Measurements from ENCODE around the gene MGRN1. TPM values are rescaled to one million over a fixed set of nuclear protein-coding genes. Genes with fewer than 3 reads are reported as not detected.
A peak's percentile ranks its signal among the peaks of the same experiment; 100 is the strongest.

MGRN1 gene
- total and polyA plus RNA-seq, 2 donors (not counting 1 experiment from before 2014, with no cell fraction given) = 22.7 to 89.2 TPM

- intact Hi-C loops (cut with micrococcal nuclease) = loop anchor here (1.0 to 10.0 kb wide), 3 partner anchors 76 to 1349 kb away; partner anchors contain the start of genes ADCY9 and CDIP1
- Mint-ChIP-seq H3K4me3 (peak overlapping the region; percentile 89), H3K9me3 (ENCODE audit: insufficient read depth) (no peaks in the 10 kb centered on the region), H3K27ac (peak overlapping the region; percentile 70), H3K27me3 (no peaks in the 10 kb centered on the region), H3K4me1 (peaks cover 29% of the 10 kb centered on the region)
- Histone ChIP-seq H3K36me3 (replicated peaks in 1 of 2; ENCODE audit: control extremely low read depth in 1 of 2, control insufficient read depth in 1 of 2, extremely low read depth in 1 of 2, insufficient read depth in 2 of 2, low read length in 1 of 2) (peaks cover 0 to 3% of the 10 kb centered on the region in 2 experiments), H3K79me2 (ENCODE audit: control insufficient read depth, insufficient read depth, low read length) (peaks cover 37% of the 10 kb centered on the region), H3K4me3 (ENCODE audit: control extremely low read depth in 1 of 5, extremely low read depth in 1 of 5, insufficient read depth in 1 of 5, low read depth in 2 of 5, low read length in 4 of 5) (peak overlapping the region; percentile 8 to 81 (median 72)), H3K4me2 (replicated peaks; ENCODE audit: low read depth, low read length, poor library complexity, severe bottlenecking) (peak overlapping the region; percentile 99), H3K4me1 (ENCODE audit: control insufficient read depth in 2 of 2, insufficient read depth in 2 of 2, low read length in 2 of 2) (peaks cover 28 to 39% of the 10 kb centered on the region in 2 donors), H3K27ac (ENCODE audit: low read length in 2 of 2) (peak overlapping the region in 1 of 2 donors; percentile 15), H3K9ac (ENCODE audit: low read length) (peak overlapping the region; percentile 78), H2AFZ (ENCODE audit: insufficient read depth, low read depth, low read length, poor library complexity, severe bottlenecking) (peak overlapping the region; percentile 83), H4K20me1 (ENCODE audit: control insufficient read depth, insufficient read depth, low read length, poor library complexity, severe bottlenecking) (peaks cover 50% of the 10 kb centered on the region), H3K27me3 (replicated peaks in 1 of 4; ENCODE audit: control extremely low read depth in 1 of 4, control insufficient read depth in 3 of 4, insufficient read depth in 4 of 4, low read length in 3 of 4) (no peaks in the 10 kb centered on the region), H3K9me3 (ENCODE audit: control extremely low read depth in 1 of 3, control insufficient read depth in 2 of 3, insufficient read depth in 1 of 3, low read length in 2 of 3) (peaks cover 0 to 9% (median 0%) of the 10 kb centered on the region in 3 donors)
- ATAC-seq (ENCODE audit: low read depth) = no peak
- ChIA-PET POLR2A (interaction anchor here (0.6 to 3.3 kb wide), 3 partner anchors 11 to 341 kb away, joined by 3 to 33 read pairs (median 6); partner anchors contain the start of genes MGRN1 and TFAP4), CTCF (interaction anchor here (1.0 to 5.4 kb wide), 4 partner anchors 12 to 120 kb away, joined by 3 to 50 read pairs (median 8); partner anchors contain the start of genes ANKS3, DNAAF8 and MGRN1)
- TF ChIP-seq EZH2 (IDR thresholded peaks at IDR 0.05; ENCODE audit: borderline replicate concordance, insufficient read depth, low read depth, low read length, poor library complexity, severe bottlenecking) = no peak
- TF ChIP-seq CTCF (IDR thresholded peaks at IDR 0.05) = no peak
- peak; percentile 56 for DNase-seq
- WGBS (ENCODE audit: insufficient coverage) = 1% methylated on average over 89 of the region's 92 CpGs
Measured at GRCh38 chr16:4613636-4614570, 10.7 kb upstream of the MGRN1 start.

All from B cell (primary cell).